GM12873 (cell line): ENCODE results near the gene PHACTR1.

ENCODE experiments used
- TF ChIP-seq, protein P1 (sequence below): IDR thresholded peaks from 2 replicates; pipeline ENCODE4 v1.5.1; 2012; ENCODE audit warnings: low read depth, mild to moderate bottlenecking, moderate library complexity, low read length, control low read depth; ENCODE audit not compliant: insufficient read depth; ENCODE audit errors: missing control alignments

PHACTR1 gene

DNA sequence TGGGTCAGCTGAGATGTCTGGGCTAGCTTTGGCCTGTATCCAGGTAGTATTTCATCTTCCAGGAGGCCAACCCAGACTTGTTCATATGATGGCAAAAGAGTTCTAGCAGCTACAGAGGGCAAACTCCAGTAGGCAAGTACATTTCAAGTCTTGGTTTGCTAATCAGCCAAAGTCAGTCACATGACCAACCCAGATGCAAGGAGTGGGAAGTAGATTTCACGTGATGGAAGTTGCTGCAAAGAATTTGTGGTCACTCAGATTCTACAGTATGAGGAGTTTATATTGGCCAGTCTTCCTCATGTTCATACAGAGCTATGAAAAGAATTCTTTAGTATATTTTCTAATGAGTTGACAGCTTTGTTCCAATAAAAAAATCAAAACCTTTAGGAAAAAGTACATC lies 101.8 kb downstream of the PHACTR1 start:
- TF ChIP-seq, protein P1, sequence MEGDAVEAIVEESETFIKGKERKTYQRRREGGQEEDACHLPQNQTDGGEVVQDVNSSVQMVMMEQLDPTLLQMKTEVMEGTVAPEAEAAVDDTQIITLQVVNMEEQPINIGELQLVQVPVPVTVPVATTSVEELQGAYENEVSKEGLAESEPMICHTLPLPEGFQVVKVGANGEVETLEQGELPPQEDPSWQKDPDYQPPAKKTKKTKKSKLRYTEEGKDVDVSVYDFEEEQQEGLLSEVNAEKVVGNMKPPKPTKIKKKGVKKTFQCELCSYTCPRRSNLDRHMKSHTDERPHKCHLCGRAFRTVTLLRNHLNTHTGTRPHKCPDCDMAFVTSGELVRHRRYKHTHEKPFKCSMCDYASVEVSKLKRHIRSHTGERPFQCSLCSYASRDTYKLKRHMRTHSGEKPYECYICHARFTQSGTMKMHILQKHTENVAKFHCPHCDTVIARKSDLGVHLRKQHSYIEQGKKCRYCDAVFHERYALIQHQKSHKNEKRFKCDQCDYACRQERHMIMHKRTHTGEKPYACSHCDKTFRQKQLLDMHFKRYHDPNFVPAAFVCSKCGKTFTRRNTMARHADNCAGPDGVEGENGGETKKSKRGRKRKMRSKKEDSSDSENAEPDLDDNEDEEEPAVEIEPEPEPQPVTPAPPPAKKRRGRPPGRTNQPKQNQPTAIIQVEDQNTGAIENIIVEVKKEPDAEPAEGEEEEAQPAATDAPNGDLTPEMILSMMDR, result no peak

DNA sequence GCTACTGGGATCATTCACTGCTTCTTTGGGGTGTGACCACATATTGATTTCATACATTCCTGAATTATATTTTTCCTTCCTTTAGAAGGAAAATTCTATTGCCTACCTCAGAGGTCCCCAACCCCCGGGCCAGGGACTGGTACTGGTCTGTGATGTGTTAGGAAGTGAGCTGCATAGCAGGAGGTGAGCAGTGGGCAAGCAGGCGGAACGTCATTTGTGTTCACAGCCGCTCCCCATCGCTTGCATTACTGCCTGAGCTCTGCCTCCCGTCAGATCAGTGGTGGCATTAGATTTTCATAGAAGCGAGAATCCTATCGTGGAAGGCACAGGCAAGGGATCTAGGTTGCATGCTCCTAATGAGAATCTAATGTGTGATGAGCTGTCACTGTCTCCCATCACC lies 107.3 kb downstream of the PHACTR1 start:
- TF ChIP-seq, protein P1, result no peak

DNA sequence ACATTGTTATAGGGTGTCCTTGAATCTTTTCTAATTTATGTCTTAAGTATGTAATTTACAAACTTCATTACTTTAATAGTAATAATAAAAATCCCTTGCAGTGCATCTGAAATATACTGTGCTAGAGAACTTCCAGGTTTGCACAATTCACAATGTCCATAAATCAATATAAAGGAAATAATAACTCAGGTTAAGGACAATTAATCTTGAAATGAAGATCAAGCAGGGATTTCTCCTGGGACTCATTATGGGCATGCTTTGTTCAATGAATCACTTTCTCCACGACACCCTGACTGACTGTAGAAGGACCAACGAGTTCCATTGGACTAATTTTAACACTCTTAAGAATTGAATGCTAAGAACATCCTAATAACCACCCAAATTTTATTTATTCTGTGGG lies 110.0 kb downstream of the PHACTR1 start:
- TF ChIP-seq, protein P1, result no peak

DNA sequence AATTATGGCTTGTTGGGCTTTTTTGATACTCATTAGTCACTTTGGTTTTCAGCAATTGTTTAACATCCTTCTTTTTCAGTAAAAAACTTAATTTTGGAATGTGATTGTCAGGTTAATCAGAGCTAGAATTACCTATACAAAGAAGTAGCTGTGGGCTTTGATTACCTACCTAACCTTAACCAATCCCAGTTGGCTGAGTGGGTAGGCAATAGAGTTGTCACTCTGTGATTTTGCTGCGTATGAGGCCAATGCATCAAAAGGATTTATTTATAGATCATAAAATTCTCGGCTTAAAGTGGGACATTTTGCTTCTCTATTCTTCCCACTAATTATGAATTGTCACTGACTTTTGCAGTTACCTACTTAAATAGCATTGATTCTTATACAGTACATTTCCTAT lies 111.4 kb downstream of the PHACTR1 start:
- TF ChIP-seq, protein P1, result no peak

DNA sequence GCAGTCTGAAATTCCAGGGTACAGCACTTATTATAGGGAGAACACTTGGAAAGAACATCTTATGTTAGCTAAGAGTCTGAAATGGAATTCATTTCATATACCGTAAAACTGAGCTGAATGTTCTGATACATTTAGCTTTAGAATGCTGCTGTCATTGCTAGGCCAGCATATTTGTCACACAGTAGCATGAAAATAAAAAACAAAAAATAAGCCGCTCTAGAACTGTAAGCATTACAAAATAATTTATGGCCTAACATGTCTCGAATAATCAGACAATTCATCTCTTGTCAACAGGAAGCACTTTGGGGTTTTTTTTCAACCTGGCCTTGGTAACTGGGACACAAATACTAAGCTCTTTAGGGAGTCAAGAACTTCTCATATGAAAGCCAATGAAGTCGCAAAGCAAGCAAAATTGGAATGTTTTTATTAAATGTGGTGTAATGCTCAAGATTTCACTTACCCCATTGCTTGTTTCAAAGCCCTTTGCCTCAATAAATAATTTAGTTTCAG lies 115.7 kb downstream of the PHACTR1 start:
- TF ChIP-seq, protein P1, result no peak

DNA sequence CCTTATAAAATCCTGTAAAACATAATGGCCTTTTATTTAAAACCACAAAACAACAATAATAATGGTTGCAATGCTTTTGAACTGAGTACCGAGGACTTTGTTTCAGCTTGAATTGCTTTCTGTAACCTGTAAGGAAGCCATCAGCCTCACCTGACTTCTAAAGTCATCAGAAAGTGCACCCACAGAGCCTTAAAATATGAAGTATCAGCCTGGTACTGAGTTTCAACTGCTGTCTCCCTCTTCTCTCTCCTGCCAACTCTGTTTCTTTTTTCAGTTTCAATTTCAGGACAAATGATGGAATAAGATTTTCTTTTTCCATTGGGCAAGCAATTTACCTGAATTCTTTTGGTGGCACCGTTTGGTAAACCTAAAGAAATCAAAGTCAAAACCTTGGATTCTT lies 119.4 kb downstream of the PHACTR1 start:
- TF ChIP-seq, protein P1, result no peak

DNA sequence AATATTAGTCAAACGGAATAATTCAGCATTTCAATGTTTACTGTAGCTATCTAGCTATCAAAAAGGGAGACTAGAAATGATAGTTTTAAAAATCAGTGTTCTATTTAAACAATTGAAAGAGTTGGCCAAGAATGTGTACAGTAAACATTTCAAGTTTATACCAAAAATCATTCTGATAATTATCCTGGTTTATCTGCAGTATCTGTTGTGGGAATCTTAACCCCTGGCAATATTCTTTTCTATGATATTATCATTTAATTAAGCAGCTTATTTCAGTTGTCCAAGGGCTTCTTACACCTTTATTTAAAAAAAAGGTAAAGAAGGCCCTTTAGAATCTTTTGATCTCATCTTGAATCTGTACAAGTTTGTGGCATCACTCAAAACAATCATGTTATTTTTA lies 125.1 kb downstream of the PHACTR1 start:
- TF ChIP-seq, protein P1, result no peak

DNA sequence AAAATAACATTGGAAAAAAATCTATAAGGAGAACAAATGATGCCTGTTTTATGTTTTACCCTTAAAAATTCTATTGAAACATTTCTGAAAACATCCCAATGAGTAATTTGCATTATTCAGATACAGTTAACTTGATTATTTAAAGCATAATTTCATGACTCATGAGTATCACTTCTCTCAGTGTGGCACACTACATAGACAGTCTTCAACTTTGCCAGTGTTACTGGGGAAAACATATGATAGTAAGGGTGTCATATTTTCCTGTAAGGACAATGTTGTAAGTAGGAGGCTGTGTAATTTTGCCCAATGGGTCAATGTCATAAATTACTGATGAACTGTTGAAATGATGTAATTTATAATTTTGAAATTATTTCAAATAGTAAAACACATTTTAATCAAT lies 125.5 kb downstream of the PHACTR1 start:
- TF ChIP-seq, protein P1, result no peak
